HCEC 1CT (cell line): ENCODE data around the gene GAL3ST3.
A peak's percentile ranks its signal among the peaks of the same experiment; 100 is the strongest.
"Not testable (repeated sequence)": the region's sequence is repeated elsewhere in the genome, so short reads cannot be mapped to it uniquely, and the experiment has no call there.

Experiments
- DNase-seq: peaks from one replicate; pipeline ENCODE4 v3.0.0-alpha.2; 2017

The GAL3ST3 gene

GRCh38 chr11:66048547-66049323 is at the start of gene GAL3ST3:
GAL3ST3 (minus strand) TSS chr11:66049161; CDS start chr11:66045415, 3,746 bp downstream.
- DNase-seq, result no peak

GRCh38 chr11:66092125-66092524 is 43.2 kb upstream of the GAL3ST3 start:
- DNase-seq, result not testable (repeated sequence)

GRCh38 chr11:66090288-66090687 is 41.3 kb upstream of the GAL3ST3 start:
- no peak for DNase-seq

GRCh38 chr11:66089067-66089466 is 40.1 kb upstream of the GAL3ST3 start:
- DNase-seq, result no peak

GRCh38 chr11:66087148-66087908 is 38.4 kb upstream of the GAL3ST3 start:
- no peak for DNase-seq

GRCh38 chr11:66084821-66085475 is 36.0 kb upstream of the GAL3ST3 start:
- no peak for DNase-seq

GRCh38 chr11:66083767-66084166 is 34.8 kb upstream of the GAL3ST3 start:
- DNase-seq, result no peak

GRCh38 chr11:66082946-66083698 is 34.2 kb upstream of the GAL3ST3 start:
- no peak for DNase-seq

GRCh38 chr11:66081505-66081904 is 32.5 kb upstream of the GAL3ST3 start:
- DNase-seq, result no peak

GRCh38 chr11:66080055-66080817 is 31.3 kb upstream of the GAL3ST3 start:
- DNase-seq, result peak; percentile 82

GRCh38 chr11:66078949-66079348 is 30.0 kb upstream of the GAL3ST3 start:
- DNase-seq, result not testable (repeated sequence)

- DNase-seq, result no peak
Measured at GRCh38 chr11:66077927-66078326, 29.0 kb upstream of the GAL3ST3 start.

GRCh38 chr11:66076561-66076960 is 27.6 kb upstream of the GAL3ST3 start:
- DNase-seq, result no peak

GRCh38 chr11:66075273-66075672 is 26.3 kb upstream of the GAL3ST3 start:
- DNase-seq, result no peak

- no peak for DNase-seq
Measured at GRCh38 chr11:66073669-66074068, 24.7 kb upstream of the GAL3ST3 start.

- no peak for DNase-seq
Measured at GRCh38 chr11:66072518-66072917, 23.6 kb upstream of the GAL3ST3 start.

GRCh38 chr11:66072081-66072480 is 23.1 kb upstream of the GAL3ST3 start:
- no peak for DNase-seq

GRCh38 chr11:66071381-66071801 is 22.4 kb upstream of the GAL3ST3 start:
- no peak for DNase-seq

- peak; percentile 55 for DNase-seq
Measured at GRCh38 chr11:66070604-66071380, 21.8 kb upstream of the GAL3ST3 start.

- DNase-seq, result peak; percentile 64
Measured at GRCh38 chr11:66069715-66070603, 21.0 kb upstream of the GAL3ST3 start, which contains the start of gene PACS1. PACS1 (plus strand) TSS chr11:66070272; CDS start chr11:66070487, 215 bp downstream.
